GM21723 (cell line): Measurements from ENCODE around the gene MMP20.

Experiments
- ATAC-seq: cut with Tn5 transposase; IDR thresholded peaks from one replicate; pipeline ENCODE4 v1.9.1; 2021; ENCODE audit warnings: mild to moderate bottlenecking, moderate library complexity; ENCODE audit not compliant: unreplicated experiment

Gene MMP20

DNA sequence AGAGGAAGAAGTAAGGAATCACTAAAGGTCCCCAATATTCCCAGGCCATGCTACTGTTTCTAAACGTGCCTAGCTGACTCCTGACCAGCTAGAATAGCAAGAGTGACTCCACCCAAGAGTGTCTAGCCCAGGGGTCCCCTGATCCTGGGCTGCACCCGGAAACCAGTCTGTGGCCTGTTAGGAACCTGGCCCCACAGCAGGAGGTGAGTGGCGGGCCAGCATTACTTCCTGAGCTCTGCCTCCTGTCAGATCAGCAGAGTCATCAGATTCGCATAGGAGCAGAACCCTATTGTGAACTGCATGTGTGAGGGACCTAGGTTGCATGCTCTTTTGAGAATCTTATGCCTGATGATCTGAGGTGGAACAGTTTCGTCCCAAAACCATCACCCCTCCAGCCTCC is 2.0 kb downstream of the MMP20 start:
- ATAC-seq, result no peak

DNA sequence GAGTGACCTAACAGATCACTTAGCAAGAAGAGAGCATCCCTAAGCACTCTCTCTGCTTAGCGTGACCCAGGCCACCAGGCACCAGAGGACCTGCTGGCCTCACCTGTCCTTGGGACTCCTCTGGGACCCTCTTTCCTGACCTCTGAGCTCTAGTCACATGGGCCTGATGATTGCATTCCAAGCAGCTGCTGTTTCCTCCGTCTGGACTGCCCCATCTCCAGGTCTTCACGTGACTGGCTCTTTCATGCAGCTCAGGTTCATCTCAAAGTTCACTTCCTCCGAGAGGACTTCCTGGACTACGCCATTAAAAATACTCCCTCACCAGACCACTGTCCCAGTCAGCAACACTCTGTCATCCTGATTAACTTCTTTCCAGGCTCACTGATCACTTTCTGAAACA is 2.9 kb downstream of the MMP20 start:
- no peak for ATAC-seq

DNA sequence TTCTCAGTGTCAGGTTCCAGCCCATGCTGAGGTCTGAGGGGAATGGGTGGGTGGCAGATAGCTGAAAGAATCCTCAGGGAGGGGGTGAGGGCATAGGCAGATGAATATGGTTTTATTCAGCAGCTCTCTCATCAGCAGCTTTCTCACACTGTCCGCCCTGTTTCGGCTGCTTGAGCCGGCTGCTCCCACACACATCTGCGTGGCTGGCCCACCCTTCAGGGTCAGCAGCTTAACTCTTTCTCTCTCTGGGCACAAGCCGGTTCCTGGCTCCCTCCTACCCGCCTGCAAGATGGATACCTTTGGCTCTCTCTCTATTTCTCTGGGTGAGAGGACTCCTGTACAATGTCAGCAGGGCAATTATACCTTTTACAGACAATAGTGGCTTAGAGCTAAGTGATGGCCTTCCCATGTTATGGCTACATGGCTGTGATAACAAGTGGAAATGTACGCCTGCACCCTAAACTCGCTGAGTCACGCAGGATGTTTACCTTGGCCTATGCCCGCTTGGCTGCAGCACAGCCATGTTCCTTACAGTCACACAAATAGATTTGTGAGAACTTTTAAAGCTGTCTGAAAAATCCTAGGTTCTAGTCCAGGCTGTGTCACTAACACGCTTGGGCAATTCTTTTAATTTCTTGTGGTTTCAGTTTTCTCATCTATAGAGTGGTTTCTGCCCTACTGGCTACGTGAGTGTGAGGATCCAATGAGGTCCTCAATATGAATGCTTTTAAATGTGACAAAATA is 4.1 kb downstream of the MMP20 start:
- peak; percentile 68 for ATAC-seq

- no peak for ATAC-seq
Measured at GRCh38 chr11:102620179-102620578, 5.0 kb downstream of the MMP20 start.

DNA sequence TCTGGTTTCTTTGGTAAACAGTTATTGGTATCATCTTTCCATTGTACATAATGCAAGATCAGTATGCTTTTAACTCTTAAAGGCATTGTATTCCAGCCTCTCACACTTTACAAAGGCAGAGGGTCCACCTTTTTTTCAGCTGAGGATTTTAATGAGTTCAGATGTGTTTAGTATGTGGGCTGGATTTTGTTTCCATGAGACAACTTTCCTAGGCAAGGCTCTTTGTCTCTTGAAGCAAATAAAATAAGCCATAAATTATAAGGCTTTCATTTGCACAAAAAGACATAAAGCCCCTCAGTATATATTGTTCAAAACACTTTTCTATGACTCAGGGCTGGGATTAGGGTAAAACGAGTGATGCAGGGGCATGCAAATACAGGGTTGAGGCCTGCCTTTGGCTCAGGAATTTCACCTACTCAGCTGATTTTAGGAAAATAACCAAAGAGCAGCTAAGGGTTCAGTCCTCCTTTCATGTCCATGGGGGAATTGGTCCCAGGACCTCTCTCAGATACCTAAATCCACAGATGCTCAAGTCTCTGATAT is 7.6 kb downstream of the MMP20 start:
- ATAC-seq, result no peak

DNA sequence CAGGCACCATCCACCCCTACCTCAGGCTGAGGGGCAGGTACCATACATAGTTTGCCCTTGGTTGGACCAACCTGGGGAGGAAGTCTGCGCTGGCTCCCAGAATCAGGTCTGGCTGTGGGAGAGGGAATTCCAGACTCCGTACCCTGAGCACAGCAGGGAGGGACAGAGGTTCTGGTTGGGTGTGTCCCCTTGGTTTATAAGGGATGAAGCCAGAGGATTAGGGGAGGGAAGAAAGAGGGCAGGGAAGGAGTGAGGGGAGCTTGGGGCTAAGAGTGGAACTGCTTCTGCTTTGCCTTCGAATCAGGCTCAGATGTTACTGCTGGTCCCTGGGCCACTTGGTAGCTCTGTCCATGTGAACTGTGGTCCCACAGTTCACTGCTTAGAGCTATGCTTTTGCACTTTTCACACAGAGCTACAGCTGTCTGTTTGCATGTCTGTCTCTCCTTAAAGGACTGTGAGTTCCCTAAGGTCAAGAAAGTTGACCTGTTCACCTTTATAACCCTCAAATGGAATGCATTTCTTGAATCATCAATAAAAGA is 9.2 kb downstream of the MMP20 start:
- no peak for ATAC-seq

DNA sequence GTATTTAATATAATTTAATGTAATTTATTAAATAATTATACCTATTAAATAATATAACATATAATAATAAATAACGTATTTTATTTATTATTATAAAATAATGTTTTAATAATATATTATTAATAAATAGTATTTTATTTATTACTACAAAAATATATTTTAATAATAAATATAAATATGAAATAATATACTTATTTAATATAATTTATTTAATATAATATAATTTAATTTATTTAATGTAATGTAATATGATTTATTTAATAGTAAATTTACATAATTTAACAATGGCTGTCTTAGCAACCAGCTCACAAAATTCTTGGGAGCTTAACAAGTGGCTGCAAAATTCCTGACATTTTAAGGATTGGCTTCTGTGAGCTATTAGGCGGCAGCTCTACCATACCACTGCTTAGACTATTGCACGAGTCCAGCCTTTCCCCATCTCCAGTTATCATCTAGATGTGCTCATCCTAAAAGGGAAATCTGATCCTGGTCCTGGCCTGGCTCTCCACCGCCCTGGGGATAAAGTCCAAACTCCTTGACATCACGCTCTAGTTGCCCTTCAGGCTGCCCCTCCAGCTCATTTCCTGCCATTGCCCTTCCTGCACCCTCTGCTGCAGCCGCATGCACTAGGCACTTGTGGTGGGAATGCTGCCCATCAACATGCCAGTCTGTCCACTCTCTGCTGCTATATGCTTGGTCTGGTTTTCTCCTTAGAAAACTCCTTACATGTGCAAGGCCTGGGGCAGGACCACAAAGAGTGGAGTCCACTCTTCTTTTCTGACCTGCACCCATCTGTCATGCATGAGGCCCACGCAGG is 9.8 kb downstream of the MMP20 start:
- no peak for ATAC-seq

DNA sequence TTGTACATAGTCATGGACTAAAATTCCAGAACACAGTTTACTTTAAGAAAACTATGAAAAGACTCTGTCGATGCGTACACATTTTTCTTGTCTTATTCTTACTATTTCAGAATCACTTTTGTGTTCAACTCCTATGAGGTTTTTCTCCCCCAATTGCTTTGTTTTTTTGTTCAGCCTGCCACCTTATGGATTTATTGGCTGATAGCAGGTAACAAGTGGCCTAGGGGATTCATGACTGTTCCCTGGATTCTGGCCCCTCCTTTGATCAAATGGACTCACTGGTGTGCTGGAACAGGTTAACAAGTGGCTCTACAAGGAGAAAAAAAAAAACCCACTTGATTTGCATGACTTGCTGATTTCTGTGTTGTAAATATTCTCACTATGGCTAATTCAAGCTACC is 10.6 kb downstream of the MMP20 start:
- no peak for ATAC-seq

DNA sequence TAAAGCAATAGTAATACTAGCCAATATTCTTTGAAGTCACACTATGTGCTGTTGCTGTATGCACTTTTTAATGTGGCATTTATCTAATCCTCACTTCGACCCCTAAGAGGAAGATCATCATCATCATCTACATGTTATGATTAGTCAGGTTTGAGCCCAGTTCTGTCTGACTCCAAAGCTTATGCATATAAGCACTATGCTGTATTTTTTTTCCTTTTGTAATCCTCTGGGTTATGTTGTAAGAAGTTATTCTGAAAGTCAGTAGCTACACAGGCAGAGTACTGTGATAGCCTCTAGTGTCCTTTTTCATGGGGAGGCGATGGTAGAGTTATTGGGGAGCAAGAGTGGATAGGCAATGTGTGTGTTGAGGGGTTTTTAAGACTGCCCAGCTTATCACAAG is 11.1 kb downstream of the MMP20 start:
- ATAC-seq, result no peak

- ATAC-seq, result no peak
Measured at GRCh38 chr11:102613450-102613849, 11.7 kb downstream of the MMP20 start.

DNA sequence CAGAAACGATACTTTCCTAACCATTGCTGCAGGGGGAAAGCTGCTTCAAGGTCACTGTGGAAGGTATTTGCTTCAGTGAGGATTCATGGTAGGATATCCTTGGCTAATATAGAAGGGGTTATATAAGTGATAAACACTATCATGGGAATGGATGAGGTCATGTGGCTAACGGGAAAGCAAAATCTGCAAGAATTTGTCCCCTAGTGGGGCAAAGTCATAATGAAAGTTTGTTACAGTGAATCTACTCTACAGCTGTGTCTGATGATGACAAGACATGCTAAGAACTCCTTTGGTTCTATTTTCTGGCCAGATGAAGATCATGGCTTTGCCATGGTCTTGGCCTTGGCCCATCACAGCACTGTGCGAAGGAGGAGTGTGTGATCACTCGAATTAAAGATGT is 13.8 kb downstream of the MMP20 start:
- peak; percentile 52 for ATAC-seq

GRCh38 chr11:102610200-102610599 is 14.9 kb downstream of the MMP20 start:
- no peak for ATAC-seq

DNA sequence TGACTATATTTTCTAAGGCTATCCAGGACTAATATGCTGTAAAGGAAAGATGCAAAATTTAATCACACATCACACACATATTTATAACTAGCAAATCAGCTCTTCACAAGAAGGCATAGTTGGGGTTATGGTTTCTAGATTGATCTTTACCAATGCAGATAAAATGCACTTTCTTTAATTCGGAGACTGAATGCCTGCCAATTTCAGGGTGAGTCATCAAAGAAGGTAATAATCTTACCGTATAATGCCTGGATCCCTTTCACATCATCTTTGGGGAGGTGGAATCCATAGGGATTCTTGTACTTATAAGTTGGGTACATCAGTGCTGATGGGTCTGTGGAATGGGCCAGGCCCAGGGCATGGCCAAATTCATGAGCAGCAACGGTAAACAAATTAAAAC is 16.4 kb downstream of the MMP20 start:
- ATAC-seq, result no peak

DNA sequence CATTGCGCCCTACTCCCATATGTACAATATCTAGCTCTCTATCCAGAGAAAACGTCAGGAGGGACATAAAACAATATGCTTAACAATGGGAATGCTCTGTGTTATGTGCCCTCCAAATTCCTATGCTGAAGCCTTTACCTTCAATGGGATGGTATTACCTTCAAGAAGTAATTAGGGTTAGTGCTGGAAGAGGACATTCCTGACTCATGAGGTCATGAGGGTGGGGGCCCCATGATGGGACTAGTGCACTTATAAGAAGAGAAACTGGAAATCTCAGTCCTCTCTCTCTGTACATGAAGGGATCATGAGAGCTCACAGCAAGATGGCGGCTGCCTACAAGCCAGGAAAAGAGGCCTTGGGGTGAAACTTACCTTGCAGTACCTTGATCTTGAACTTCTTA is 20.3 kb downstream of the MMP20 start:
- ATAC-seq, result no peak

DNA sequence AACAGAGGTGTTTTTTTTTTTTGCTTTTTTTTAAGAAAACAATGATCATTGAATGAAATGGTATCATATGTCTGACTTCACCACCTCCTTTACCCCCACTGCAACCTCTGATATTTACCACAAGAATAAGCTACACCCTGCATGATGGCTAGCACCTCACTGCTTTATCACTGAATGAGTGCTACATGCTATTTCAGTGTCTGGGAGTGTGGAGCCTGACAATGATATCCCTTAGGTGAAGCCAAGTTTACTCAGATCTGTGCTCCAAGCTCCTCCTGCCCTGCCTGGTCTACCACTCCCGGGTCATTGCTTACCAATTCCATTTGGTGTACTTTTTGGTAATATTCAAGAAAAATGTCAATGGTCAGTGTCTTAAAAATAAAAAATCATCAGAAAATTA is 21.1 kb downstream of the MMP20 start:
- no peak for ATAC-seq

DNA sequence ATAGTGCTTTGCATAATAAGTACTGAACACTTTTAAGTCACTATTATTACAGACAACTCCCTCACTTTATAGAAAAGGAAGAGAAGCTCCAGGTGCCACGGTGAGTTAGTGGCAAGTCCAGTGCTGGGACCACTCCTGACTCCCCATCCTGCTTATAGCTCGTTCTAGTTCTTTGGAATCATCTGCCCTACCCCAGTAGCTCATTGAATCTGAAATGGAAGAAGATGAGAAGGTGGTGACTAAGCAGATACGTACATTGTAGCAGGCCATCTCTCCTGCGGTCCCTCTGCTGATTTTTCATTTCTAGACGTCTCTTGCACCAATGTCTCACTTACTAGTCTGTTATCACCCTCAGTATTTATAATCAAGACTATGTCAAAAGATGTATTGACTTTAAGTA is 21.6 kb downstream of the MMP20 start:
- no peak for ATAC-seq

- ATAC-seq, result no peak
Measured at GRCh38 chr11:102603091-102603490, 22.0 kb downstream of the MMP20 start.

DNA sequence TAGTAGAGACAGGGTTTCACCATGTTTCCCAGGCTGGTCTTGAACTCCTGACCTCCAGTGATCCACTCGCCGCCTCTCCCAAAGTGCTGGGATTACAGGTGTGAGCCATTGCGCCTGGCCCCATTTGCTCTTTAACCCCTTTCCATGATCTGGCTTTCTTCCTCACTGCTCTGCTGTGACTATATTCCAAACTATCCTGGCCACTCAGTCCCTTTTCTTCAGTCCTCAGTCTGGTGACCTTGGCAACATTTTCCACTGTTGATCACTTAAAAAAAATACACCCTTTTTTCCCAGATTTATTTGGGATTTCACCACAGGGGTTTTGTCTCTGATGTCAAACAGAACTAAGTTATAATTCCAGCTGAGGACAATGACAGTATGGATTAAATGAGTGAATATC is 24.5 kb downstream of the MMP20 start:
- no peak for ATAC-seq

DNA sequence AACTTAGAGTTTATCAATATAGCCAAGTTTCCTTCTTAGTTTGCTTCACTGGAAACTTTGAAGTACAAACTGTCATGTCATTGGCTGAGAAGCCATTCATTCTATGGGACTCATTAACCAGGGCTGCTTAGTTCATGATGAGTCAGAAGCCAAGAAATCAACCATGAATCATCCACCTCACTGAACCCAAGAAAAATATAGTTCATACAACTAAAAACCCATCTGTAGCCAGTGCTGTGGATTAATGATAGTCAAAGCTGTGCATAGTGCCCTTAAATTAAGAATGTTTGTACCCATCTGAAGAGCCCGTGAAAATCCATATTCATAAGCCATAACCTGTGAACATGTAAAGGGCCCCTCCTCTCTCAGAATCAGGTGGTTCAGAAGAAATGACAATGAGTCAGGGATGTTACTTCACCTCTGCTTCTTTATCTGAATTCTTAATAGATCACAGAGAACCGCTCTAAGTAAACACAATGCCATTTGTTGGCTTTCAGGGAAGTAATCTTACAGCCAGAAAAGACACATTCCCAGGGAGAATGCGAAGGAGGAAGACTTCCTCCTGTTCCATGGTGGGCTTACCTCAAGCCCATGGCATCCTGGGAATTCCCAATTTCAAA is 25.4 kb downstream of the MMP20 start:
- ATAC-seq, result peak; percentile 93

- no peak for ATAC-seq
Measured at GRCh38 chr11:102598272-102598671, 26.9 kb downstream of the MMP20 start.

GRCh38 chr11:102596578-102596977 is 28.6 kb downstream of the MMP20 start:
- ATAC-seq, result no peak
